ENCODE results near the gene ISCA1.

- TF ChIP-seq, protein P1, sequence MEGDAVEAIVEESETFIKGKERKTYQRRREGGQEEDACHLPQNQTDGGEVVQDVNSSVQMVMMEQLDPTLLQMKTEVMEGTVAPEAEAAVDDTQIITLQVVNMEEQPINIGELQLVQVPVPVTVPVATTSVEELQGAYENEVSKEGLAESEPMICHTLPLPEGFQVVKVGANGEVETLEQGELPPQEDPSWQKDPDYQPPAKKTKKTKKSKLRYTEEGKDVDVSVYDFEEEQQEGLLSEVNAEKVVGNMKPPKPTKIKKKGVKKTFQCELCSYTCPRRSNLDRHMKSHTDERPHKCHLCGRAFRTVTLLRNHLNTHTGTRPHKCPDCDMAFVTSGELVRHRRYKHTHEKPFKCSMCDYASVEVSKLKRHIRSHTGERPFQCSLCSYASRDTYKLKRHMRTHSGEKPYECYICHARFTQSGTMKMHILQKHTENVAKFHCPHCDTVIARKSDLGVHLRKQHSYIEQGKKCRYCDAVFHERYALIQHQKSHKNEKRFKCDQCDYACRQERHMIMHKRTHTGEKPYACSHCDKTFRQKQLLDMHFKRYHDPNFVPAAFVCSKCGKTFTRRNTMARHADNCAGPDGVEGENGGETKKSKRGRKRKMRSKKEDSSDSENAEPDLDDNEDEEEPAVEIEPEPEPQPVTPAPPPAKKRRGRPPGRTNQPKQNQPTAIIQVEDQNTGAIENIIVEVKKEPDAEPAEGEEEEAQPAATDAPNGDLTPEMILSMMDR (IDR thresholded peaks at IDR 0.05), result no peak
- no peak for TF ChIP-seq POLR2A (IDR thresholded peaks at IDR 0.05)
These were observed 33.6 kb downstream of the ISCA1 start for GRCh38 chr9:86248746-86249145.
